ENCODE measurements around the gene CPSF7. TPM values are rescaled to one million over a fixed set of nuclear protein-coding genes. Genes with fewer than 3 reads are reported as not detected.

Gene CPSF7
- total and polyA plus RNA-seq, 2 experiments from 2014 or later = 27.1 to 42.3 TPM

GRCh38 chr11:61425367-61426131, 4.2 kb downstream of the CPSF7 start:
- Histone ChIP-seq H3K4me3 (no peak overlapping the region), H3K36me3 (ENCODE audit: low read depth) (peaks cover 68% of the 10 kb centered on the region), H3K79me2 (ENCODE audit: insufficient read depth) (peaks cover 92% of the 10 kb centered on the region), H3K9me3 (ENCODE audit: low read depth) (no peaks in the 10 kb centered on the region), H3K4me1 (ENCODE audit: insufficient read depth) (peaks cover 7% of the 10 kb centered on the region), H3K9me2 (ENCODE audit: insufficient read depth) (no peaks in the 10 kb centered on the region), H2AFZ (no peak overlapping the region), H3K27ac (no peak overlapping the region), H3F3A (ENCODE audit: insufficient read depth) (0 out of 2 replicates have a peak, but pooled peaks cover 2% of the 10 kb centered on the region), H3K9ac (peak overlapping the region; percentile 5; the same call in 1 of the 2 replicates), H3K27me3 (replicated peaks; ENCODE audit: insufficient read depth) (no peaks in the 10 kb centered on the region), H3K4me2 (ENCODE audit: unreplicated experiment) (no peak overlapping the region), H4K20me1 (ENCODE audit: insufficient read depth) (no peaks in the 10 kb centered on the region)
- in situ Hi-C loops (cut with MboI) = no loop called here
- 94 to 95% methylated on average over 1 of the region's 1 CpG for WGBS, 2 experiments (ENCODE audit: low coverage in 1 of 2, low lambda C conversion rate in 2 of 2, missing lambda C conversion rate in 2 of 2)
- no peak for DNase-seq
- TF ChIP-seq EZH2 (IDR thresholded peaks at IDR 0.05; ENCODE audit: insufficient read depth, poor library complexity, severe bottlenecking) (no peak), EZH2phosphoT487 (IDR thresholded peaks at IDR 0.05; ENCODE audit: insufficient read depth, low read depth) (no peak)

GRCh38 chr11:61422226-61422625, 7.5 kb downstream of the CPSF7 start:
- Histone ChIP-seq H3K27me3 (replicated peaks; ENCODE audit: insufficient read depth) (no peaks in the 10 kb centered on the region), H3K9me3 (ENCODE audit: low read depth) (no peaks in the 10 kb centered on the region), H2AFZ (no peak overlapping the region), H3K27ac (no peak overlapping the region), H3F3A (ENCODE audit: insufficient read depth) (peaks cover 13% of the 10 kb centered on the region; the same call in 1 of the 2 replicates), H3K4me3 (no peak overlapping the region), H4K20me1 (ENCODE audit: insufficient read depth) (no peaks in the 10 kb centered on the region), H3K9me2 (ENCODE audit: insufficient read depth) (no peaks in the 10 kb centered on the region), H3K79me2 (ENCODE audit: insufficient read depth) (peaks cover 99% of the 10 kb centered on the region), H3K4me2 (ENCODE audit: unreplicated experiment) (no peak overlapping the region), H3K36me3 (ENCODE audit: low read depth) (peaks cover 68% of the 10 kb centered on the region), H3K9ac (no peak overlapping the region), H3K4me1 (ENCODE audit: insufficient read depth) (peaks cover 12% of the 10 kb centered on the region)
- no peak for TF ChIP-seq EZH2 (IDR thresholded peaks at IDR 0.05; ENCODE audit: insufficient read depth, poor library complexity, severe bottlenecking)
- TF ChIP-seq EZH2phosphoT487 (IDR thresholded peaks at IDR 0.05; ENCODE audit: insufficient read depth, low read depth) = no peak
- WGBS, 2 experiments (ENCODE audit: low coverage in 1 of 2, low lambda C conversion rate in 2 of 2, missing lambda C conversion rate in 2 of 2) = 92 to 96% methylated on average over 3 of the region's 3 CpGs
- in situ Hi-C loops (cut with MboI) = no loop called here
- DNase-seq = no peak

GRCh38 chr11:61418136-61418535, 11.6 kb downstream of the CPSF7 start:
- no peak overlapping the region for H3K4me3 ChIP-seq
- no peaks in the 10 kb centered on the region for H3K9me2 ChIP-seq (ENCODE audit: insufficient read depth)
- H3K27ac ChIP-seq = peak overlapping the region; percentile 74
- H3K4me2 ChIP-seq (ENCODE audit: unreplicated experiment) = no peak overlapping the region
- DNase-seq = peak; percentile 51
- TF ChIP-seq EZH2phosphoT487 (IDR thresholded peaks at IDR 0.05; ENCODE audit: insufficient read depth, low read depth) = no peak
- TF ChIP-seq EZH2 (IDR thresholded peaks at IDR 0.05; ENCODE audit: insufficient read depth, poor library complexity, severe bottlenecking) = no peak
- H3K36me3 ChIP-seq (ENCODE audit: low read depth) = peaks cover 57% of the 10 kb centered on the region
- no peaks in the 10 kb centered on the region for H3K27me3 ChIP-seq (replicated peaks; ENCODE audit: insufficient read depth)
- H3K4me1 ChIP-seq (ENCODE audit: insufficient read depth) = peaks cover 27% of the 10 kb centered on the region
- H2AFZ ChIP-seq = no peak overlapping the region
- H3K9me3 ChIP-seq (ENCODE audit: low read depth) = no peaks in the 10 kb centered on the region
- peaks cover 28% of the 10 kb centered on the region for H3F3A ChIP-seq (ENCODE audit: insufficient read depth)
- H4K20me1 ChIP-seq (ENCODE audit: insufficient read depth) = no peaks in the 10 kb centered on the region
- H3K79me2 ChIP-seq (ENCODE audit: insufficient read depth) = peaks cover 90% of the 10 kb centered on the region
- peak overlapping the region; percentile 68 for H3K9ac ChIP-seq
- in situ Hi-C loops (cut with MboI) = no loop called here

- H3K36me3 ChIP-seq (ENCODE audit: low read depth) = peaks cover 62% of the 10 kb centered on the region
- no peak overlapping the region for H3K4me3 ChIP-seq
- H3K9me3 ChIP-seq (ENCODE audit: low read depth) = no peaks in the 10 kb centered on the region
- in situ Hi-C loops (cut with MboI) = no loop called here
- peaks cover 92% of the 10 kb centered on the region for H3K79me2 ChIP-seq (ENCODE audit: insufficient read depth)
- no peaks in the 10 kb centered on the region for H3K9me2 ChIP-seq (ENCODE audit: insufficient read depth)
- peak overlapping the region; percentile 74 for H3K27ac ChIP-seq
- TF ChIP-seq EZH2phosphoT487 (IDR thresholded peaks at IDR 0.05; ENCODE audit: insufficient read depth, low read depth) (no peak), EZH2 (IDR thresholded peaks at IDR 0.05; ENCODE audit: insufficient read depth, poor library complexity, severe bottlenecking) (no peak)
- peak; percentile 68 for DNase-seq
- peaks cover 31% of the 10 kb centered on the region for H3F3A ChIP-seq (ENCODE audit: insufficient read depth)
- H3K4me1 ChIP-seq (ENCODE audit: insufficient read depth) = peaks cover 27% of the 10 kb centered on the region
- H3K27me3 ChIP-seq (replicated peaks; ENCODE audit: insufficient read depth) = no peaks in the 10 kb centered on the region
- no peaks in the 10 kb centered on the region for H4K20me1 ChIP-seq (ENCODE audit: insufficient read depth)
- H2AFZ ChIP-seq = no peak overlapping the region
- H3K4me2 ChIP-seq (ENCODE audit: unreplicated experiment) = no peak overlapping the region
- WGBS, 2 experiments (ENCODE audit: low coverage in 1 of 2, low lambda C conversion rate in 2 of 2, missing lambda C conversion rate in 2 of 2) = 25 to 27% methylated on average over 2 of the region's 2 CpGs
- peak overlapping the region; percentile 68 for H3K9ac ChIP-seq
These were observed 12.1 kb downstream of the CPSF7 start for GRCh38 chr11:61417670-61418069.
